ENCODE results near the gene NWD2.
A peak's percentile ranks its signal among the peaks of the same experiment; 100 is the strongest.

NWD2 gene

DNA sequence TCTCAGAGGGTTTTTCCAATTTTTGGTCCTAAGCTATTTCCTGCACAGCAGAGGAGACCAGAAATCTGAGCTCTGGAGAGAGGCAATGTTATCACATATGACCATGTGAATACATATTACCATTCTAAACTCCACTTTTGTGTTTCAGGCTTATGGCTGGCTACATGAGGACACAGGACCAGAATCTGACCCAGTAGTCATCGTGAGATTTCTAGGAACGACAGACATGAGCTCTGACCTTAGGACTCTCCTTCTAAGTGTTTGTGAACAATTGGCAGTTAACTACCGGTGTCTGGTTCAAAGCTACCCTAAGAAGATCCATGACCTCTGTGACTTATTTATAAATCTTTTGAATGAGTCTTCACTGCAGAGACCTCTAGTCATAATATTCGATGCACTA, 198.6 kb downstream of the NWD2 start:
- no peak for DNase-seq

DNA sequence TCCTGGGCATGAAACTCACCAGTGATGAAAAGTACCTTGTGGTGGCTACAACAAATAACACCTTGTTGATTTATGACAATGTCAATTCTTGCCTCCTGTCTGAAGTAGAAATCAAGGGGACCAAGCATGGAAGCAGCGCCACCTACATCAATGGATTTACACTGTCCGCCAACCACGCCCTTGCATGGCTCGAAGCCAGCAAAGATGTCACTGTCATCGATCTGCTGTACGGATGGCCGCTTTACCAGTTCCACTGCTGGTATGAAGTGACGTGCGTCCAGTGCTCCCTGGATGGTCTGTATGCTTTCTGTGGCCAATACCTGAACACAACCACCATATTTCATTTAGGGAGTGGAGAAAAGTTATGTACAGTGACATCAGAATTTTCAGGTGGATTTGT, 200.5 kb downstream of the NWD2 start:
- no peak for DNase-seq

DNA sequence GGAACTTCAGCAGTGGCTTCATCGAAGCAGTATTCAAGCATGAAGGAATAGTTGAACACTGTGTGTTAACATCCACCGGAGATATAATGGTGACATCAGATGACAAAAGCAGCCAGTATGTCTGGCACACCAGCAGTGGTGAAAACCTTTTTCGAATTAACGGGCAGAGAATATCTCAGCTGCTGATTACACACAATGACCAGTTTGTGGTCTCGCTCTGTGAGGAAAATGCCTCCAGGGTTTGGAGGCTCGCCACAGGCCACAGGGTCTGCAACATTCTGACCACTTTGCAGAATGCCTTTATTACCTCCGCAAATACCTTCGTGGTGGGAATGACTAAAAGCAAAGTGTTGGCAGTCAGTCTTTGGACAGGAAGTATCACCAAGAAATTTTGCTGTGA, 201.5 kb downstream of the NWD2 start:
- no peak for DNase-seq

DNA sequence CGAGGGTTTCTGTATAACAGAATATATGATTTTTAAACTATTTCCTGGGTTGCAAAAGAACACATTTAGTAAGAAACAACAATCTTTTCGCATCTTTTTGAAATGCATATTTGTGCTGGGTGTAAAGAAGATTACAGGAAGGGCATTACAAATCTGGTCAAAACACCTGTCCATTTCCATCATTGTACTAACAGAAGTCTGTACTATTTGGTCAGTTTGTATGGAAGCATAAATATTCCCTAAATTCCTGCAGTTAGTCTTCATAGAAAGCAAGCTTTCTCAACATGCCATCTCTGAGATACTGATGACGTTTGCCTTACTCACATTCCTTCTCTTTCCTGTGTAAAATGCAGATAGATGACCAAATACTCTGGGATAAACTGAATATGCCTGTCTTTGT, 203.3 kb downstream of the NWD2 start:
- DNase-seq: no peak

DNA sequence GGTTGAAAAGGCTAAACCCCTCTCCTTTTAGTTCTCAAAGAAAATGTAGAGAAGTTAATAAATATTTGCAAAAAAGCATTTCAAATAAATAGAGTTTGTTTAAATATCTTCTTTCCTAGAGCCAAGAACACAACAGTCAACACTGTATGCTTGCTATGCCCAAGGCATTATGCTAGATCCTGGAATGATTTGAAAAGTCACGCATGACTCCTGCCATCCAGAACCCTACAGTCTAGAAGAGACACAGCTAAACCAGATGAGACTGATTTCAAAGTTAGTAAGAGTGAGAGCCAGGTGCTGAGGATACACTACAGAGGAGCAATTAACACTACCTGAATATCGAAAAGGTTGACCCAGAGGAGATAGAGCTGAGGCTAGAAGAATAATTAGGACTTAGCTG, 205.8 kb downstream of the NWD2 start:
- no peak for DNase-seq

DNA sequence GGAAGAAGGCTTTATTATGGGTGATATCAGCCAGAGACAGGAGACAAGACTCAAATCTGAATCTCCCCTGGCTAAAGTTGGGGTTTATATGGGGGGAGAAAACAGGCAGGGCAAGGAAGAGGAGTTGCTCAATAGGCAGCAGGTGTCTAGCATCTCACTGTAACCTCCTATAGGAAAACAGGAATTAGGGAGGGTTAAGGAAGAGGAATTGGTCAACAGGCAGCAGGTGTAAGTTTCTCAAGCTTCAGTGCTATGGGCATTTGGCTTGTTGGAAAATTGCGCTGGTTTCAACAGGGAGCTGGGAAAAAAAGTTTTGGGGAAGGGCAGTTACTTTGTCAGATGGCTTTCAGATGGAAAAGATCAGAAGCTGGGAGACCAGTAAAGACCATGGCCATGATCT, 206.4 kb downstream of the NWD2 start:
- no peak for DNase-seq

DNA sequence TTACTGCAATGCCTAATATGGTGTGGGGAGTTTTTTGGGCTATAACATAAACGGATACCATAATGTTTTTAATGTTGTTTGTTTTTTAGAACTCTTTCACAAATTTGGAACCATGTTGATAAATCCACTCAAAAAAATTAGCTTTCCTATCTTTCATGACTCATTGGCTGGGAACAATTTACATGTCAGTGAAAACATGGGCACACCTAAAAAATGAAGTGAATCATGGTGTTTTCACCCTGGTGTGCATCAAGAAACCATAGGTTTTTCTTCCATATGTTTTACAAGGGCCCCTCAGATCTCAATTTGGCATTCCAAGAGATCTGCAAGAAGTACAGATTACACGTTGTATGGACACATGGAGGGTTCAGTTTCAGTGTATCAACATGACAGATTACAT, 207.1 kb downstream of the NWD2 start:
- no peak for DNase-seq

DNA sequence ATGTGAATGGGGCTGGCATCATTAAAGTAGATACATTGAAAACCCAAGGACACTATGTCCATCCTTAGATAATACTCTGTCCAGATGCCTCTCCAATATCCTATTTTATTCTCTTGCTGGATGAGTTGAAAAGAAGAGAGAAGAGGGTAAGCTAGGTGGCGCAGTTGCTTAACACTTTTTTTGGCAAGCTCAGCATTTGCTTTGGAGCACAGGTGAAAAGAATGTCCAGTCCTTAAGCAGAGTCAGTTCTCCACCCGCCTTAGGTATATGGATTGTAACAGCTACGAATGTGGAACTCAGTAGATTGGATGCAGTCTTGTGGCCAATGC, 208.4 kb downstream of the NWD2 start:
- DNase-seq: peak; percentile 53

DNA sequence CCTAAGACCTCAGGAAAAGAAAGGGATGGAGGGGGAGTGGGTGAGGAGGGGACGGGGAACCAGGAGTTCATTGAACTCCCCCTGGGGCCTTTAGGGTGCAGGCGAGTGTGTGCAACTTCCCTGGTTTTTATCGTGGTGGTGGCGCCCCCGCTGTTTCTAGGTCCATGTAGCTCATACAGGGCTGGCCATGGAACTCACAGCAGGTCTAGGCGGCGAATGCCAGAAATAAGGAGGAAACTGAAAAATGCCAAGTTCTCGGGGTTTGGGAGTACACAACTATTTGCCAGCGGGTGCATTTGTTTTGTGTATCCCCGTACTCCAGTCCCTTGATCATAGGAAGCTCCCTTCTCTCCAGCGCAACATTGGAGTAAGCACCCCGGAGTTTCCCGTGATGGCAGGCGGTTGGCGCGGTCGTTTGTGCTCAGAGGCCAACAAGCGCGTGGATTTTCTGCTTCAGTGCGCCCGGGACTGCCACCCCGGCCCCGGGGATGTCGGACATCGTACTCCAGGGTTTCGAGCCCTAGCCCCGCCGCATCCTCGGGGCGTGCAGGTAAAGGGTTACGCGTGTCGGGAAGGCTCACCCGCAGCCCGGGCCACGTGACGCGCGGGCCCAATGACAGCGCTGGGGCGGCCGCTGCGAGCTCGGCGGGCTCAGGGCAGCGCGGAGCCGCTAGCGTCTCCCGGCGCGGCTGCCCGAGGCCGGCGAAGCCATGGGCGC, 208.9 kb downstream of the NWD2 start:
- DNase-seq: peak; percentile 48

DNA sequence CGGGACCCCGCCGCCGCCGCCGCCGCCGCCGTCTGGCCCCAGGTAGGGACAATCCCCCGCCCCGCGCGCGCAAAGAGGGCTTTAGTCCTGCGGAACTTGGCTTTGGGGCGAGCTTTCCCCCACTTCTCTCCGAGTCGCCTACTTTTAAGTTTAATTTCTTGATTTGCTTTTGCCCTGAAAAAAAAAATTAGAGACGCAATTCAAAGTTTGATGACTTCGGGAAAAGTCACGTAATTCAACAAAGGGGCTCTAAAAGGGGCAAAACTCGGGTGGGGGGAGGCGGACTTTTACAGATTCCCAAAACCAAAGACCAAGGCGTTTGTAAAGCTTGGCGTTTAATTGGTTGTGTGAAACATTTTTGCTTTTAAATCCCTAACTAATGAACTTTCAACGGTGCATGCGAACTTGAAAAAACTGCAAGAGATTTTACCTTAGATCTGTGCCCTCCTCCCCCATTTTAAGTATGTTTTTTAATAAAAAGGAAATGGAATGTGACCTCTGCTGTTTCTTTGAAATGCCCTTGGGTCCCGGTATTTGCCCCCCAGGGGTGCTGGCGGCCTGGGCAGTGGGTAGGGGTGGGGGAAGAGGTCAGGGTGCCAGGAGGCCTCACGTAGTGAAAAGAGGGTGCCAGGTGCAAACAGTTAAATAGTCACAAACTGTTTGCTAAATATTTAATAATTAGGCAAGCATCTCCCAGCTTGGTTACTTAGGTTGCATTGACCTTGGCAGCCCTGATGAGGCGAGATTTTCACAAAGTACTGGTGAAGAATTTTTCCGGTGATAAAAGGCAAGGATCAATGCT, 209.7 kb downstream of the NWD2 start:
- DNase-seq: no peak

DNA sequence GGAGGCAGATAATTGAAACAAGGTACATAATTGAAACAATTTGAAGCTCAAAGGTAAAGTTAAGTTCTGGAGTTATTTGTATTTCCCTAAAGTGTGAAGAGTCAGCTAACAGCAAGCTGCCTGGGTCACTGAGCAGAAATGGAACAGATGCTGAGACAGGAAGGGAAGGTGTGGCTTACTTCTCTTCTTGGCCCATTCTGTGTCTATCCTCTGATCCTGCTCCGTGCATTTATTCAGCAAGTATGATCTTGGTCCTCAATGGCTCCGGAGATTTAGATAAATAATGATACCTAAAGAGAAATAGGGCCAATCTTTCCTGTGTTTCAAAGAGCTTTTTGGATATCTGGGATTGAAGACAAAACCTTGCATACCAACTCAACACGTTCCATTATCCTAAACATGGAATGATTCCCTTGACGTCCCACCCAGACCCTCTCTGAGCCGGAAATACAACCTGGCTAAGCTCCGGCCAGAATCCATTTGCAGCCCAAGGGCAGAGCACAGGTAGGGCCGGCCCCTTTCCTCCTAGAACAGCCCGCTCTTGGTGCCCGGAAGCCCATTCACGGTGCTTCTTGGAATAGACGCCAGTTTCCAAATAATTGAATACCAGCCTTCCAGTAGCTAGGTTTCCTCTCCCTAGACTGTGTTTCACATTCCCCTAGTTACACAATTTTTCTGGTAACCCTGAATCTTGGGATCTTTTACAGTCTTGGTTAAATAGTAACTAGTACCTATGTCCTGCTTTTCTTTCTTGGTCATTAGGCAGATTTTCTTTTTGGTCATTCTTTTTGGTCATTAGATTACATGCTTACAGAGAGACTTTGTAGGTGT, 211.0 kb downstream of the NWD2 start:
- no peak for DNase-seq

DNA sequence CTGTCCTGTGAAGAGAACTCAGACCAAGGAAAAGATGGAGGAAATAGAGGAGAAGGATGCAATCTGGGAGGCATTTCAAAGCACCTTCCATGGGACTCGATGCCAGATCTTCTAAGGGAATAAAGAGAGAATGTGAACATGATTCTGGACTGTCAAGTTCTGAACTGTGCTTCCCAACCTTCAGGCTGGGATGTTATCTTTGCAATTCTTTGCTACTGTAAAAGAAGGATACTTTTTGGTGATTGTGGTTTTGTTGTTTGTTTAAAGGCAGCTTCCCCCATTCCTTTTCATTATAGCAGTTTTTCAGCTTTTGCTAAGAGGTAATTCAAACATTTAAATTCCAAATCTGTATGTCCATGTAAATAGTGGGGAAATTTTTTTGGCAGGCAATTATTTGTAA, 217.3 kb downstream of the NWD2 start:
- DNase-seq: no peak

DNA sequence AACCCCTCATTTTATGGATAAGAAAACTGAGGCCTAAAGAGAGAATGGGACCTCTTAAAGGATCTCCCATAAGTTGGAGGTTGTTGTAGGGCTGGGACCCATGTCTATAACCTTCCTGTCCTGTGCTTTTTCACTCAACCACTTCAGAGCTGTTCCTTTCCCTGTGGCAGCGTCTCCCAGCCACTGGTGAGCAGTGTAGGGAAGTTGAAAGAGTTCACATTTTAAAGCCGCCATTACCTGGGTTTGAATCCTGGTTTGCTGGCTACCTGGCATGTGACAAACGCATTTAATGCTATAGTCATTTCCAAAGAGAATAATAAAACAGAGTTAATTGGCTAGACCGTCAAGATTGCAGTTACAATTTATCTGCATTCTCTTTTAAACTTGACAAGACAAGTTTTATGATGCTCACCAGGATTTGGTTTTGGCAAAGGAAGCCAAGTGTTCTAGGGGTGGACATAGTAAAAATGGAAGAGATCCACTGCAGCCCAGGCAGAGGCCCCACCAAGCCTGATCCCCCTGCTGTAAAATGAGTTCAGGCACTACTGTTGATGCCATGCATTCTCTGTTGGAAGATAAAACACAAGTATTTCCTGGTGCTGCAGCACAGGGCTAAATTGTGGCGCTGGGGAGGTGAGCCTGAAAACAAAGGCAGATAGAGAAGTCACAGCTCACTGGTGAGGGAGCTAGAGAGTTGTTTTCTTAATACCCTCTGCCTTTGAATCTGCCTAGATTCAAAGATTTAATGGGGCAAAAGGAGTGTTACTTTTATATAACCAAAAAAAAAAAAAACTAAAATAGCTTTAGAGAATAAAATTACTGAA, 218.7 kb downstream of the NWD2 start:
- DNase-seq: no peak

DNA sequence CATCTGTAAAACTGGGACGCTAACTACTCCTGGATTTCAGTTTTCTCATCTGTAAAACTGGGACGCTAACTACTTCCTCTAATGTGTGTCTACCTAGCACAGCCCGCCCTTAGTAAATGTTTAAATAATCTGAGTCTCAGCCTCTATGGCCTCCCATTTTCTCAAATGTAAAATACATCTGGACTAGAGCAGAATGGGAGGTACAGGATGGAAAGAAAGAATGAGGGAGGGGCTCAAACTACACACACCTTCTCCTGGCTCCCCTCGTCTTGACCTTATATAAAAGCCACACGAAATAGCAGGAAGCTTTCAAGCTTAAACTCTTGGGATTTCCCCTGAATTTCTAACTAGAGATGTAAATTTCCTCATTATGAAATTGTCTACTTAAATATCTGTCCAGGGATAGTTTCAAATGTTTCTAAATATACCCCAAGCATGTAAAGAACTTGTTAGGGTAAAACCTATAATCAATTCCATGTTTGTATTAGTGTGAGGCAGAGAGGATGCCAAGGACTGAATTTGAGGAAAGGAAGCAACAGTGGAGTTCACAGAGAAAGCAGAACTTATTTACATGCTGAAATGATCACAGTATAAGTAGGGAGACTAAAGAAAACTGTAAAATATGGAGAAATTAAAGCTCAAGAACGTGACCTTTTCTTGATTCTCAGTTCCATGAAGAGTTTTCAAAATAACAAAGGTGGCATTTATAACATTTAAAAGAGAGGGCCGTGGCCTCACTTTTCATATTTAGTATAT, 220.0 kb downstream of the NWD2 start:
- DNase-seq: no peak

DNA sequence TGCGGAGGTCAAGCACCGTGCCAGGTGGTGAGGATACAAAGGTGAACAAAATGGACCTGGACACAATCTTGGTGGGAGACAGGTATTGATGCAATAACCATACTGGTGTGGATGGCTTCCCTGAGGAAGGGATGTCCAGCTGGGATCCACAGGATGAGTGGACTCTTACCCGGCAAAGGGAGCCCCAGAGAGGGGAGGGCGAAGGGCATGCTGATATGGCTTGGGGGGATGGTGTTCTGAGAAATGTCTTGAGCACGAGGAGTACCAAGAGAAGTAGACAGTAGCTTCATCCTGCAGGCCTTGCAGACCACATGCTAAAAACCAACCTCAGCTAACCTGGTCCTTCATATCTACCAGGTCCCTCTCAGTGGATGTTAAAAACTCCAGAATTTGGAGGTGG, 220.8 kb downstream of the NWD2 start:
- DNase-seq: no peak

DNA sequence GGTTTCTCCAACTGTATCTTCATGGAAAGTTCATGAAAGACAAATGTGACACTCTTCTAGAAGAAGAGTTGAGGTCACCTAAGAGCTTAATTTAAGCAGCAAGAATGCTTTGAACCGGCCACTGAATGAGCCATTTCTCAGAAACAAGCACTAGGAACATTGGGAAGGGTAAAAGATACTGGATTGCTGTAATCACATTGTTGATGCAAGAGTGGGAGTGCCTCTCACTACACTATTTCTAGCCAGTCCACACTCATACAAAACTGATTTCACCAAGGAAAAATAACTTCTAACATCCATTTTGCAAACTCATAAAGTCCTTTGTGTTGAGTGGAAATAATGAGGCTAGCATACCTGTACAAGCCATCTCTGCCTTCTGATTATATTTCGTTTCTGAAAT, 221.3 kb downstream of the NWD2 start:
- DNase-seq: no peak

DNA sequence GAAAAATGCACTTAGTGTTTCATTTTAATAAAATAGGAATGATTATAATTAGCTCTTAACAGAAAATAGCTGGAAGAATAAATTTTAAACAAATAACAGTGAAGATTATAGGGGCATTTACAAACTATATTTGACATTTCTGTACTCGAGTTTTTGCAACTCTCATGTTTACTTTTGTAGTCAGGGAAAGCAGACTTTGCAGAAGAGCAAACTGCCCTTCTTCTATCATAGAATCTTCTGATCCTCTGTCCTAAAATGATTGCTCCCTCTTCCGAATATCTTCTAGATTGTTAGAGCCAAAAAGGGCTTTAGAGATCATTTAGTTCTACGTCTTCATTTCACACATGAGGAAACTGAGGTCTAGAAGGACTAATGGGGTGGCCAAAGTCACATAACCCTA, 222.7 kb downstream of the NWD2 start:
- DNase-seq: no peak

DNA sequence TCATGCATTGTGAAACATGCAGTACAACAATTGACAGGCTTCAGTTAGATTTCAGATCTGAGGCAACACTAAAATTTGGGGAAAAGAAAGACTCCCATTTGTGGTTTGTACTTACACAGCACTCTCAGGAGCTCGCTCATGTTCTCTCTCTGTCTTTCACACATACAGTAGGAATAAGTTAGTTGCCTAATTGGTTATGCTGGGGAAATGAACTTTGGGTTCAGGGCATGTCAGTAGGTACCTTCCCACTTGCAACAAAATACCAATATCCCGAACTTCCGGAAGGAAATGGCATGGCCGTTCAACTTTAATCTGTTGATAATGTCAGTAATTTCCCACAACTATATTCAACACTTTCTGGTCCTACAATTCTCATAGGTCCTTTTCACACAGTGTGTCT, 223.3 kb downstream of the NWD2 start:
- no peak for DNase-seq

DNA sequence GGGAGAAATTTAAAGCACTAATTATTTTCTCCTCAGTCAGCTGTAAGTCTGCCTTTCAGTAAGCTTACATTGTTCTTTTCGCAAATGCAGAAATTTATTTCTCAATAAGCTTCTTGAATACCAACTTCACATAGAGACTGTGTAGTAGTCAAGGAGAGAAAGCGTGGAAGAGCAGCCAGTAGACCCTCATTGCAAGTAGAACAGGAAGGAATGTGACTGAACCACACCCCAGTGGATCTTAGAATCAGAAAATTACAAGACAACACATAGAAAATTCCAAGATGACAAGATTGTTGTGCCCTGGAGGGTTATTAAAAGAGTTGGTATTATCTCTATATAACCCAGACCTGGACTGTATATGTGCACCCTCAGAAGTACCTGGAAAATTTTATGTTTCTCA, 224.7 kb downstream of the NWD2 start:
- no peak for DNase-seq

DNA sequence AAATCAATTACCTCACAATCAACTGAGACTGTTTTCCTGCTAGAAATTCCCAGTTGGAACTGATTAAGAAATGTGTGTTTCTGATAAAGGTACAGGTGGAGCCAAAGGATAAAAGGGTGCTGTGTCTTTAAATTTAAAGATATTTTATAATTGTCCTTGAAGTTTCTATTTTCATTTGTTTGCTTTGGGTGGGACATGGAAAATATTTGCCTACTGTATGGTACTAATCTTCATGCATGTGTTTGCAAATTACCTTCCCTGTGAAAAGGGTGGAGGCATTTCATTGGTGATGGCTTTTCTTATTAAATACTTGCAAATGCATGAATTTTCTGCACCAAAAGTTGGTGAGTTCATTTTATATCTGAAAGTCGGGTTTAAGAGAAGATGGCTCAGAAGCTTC, 225.7 kb downstream of the NWD2 start:
- DNase-seq: no peak

DNA sequence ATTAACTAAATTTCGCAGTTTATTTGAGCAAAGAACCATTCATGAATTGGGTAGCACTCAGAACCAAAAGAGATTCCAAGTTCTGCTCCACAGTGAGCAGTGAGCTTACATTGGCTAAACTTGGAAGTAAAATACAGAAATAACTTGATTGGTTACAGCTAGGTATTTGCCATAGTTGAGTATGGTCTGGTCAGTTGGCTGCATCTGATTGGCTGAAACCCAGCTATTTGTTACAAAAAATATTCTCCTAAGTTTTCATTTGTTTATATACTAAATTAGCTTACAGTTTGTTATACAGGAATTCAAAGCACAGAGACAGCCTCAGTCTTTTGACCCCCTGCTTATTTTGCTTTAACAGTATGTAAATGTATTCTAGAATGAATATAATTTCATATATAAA, 226.6 kb downstream of the NWD2 start:
- DNase-seq: no peak

DNA sequence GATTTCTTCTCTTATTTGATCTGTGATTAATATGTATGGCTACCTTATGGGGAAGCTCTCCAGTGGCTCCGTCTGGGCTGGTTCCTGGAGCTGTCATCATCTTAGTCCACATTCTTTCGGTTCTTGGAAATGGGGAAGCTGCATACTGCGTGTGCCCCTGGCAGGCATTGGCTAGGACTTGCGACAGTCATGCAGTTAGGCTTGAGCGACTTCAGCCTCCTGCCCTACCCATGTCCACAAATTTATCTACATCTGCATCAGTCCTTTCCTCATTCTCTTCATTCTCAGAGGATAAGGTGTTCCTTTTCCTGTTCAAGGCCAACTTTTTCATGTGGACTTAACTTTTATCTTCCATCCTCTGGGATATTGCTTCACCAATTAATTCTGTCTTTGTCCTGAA, 227.4 kb downstream of the NWD2 start:
- DNase-seq: no peak

Data from 8988T (cell line).